Measurements from ENCODE around the gene LRMDA.

LRMDA gene

DNA sequence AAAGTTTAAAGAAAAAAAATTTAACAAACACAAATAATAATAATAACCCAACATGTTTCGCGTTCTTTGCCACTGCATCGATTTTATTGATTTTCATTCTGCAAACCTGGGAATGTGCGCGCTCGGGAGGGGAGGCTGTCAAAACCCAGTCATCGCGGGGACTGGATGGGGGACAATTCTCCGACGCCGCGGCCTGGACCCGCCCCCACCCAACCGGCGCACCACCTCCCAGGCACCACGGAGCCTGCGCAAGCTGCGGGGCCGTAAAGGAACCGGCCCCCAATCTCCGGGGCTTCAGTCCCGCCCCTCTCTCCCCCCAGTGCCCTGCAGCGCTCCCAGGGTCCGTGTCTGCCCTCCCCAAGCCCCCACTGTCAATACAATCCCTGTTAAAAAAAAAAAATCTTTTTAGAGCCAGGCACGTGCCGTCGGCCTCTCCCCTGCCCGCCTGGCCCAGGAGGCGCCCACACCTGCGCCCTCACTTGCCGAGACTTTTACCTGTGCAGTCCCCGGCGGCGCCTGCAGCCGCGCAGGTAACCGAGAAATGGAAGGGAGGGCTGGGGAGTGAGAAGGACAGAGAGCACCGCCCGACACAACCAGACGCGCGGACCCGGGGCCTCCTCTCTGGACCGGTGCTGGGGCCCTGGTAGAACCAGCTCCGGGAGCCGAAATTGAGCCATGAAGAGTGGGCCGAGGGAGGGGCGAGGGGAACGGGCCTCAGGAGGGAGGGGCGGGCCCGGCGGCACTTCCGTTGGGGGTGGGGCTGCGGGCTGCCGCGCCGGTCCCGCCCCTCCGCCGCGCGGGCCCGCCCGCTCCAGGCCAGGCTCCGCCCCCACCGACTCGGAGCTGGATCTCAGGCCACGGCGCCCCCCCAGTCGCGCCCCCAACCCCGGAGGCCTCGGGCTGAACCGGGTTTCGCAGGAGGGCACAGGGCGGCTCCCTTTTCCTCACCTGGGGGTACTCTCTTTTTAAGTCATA lies 22.2 kb upstream of the LRMDA start (continued):
- TF ChIP-seq, protein P1, sequence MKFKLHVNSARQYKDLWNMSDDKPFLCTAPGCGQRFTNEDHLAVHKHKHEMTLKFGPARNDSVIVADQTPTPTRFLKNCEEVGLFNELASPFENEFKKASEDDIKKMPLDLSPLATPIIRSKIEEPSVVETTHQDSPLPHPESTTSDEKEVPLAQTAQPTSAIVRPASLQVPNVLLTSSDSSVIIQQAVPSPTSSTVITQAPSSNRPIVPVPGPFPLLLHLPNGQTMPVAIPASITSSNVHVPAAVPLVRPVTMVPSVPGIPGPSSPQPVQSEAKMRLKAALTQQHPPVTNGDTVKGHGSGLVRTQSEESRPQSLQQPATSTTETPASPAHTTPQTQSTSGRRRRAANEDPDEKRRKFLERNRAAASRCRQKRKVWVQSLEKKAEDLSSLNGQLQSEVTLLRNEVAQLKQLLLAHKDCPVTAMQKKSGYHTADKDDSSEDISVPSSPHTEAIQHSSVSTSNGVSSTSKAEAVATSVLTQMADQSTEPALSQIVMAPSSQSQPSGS (tag by site-specific recombination; IDR thresholded peaks at IDR 0.05; ENCODE audit: low read depth), result no peak
- TF ChIP-seq ZBTB21 (tag by site-specific recombination; IDR thresholded peaks at IDR 0.05), result no peak
- no peak for TF ChIP-seq ZNF155 (tag by site-specific recombination; IDR thresholded peaks at IDR 0.05)
- TF ChIP-seq SALL2 (tag by site-specific recombination; IDR thresholded peaks at IDR 0.05; ENCODE audit: borderline replicate concordance), result no peak
- TF ChIP-seq, protein P2, sequence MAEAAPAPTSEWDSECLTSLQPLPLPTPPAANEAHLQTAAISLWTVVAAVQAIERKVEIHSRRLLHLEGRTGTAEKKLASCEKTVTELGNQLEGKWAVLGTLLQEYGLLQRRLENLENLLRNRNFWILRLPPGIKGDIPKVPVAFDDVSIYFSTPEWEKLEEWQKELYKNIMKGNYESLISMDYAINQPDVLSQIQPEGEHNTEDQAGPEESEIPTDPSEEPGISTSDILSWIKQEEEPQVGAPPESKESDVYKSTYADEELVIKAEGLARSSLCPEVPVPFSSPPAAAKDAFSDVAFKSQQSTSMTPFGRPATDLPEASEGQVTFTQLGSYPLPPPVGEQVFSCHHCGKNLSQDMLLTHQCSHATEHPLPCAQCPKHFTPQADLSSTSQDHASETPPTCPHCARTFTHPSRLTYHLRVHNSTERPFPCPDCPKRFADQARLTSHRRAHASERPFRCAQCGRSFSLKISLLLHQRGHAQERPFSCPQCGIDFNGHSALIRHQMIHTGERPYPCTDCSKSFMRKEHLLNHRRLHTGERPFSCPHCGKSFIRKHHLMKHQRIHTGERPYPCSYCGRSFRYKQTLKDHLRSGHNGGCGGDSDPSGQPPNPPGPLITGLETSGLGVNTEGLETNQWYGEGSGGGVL (tag by site-specific recombination; IDR thresholded peaks at IDR 0.05), result no peak
- no peak for TF ChIP-seq ZNF133 (tag by site-specific recombination; IDR thresholded peaks at IDR 0.05)
- TF ChIP-seq ZNF311 (tag by site-specific recombination; IDR thresholded peaks at IDR 0.05; ENCODE audit: borderline replicate concordance), result no peak
- no peak for TF ChIP-seq ZNF658 (tag by site-specific recombination; IDR thresholded peaks at IDR 0.05)
- TF ChIP-seq, protein P3, sequence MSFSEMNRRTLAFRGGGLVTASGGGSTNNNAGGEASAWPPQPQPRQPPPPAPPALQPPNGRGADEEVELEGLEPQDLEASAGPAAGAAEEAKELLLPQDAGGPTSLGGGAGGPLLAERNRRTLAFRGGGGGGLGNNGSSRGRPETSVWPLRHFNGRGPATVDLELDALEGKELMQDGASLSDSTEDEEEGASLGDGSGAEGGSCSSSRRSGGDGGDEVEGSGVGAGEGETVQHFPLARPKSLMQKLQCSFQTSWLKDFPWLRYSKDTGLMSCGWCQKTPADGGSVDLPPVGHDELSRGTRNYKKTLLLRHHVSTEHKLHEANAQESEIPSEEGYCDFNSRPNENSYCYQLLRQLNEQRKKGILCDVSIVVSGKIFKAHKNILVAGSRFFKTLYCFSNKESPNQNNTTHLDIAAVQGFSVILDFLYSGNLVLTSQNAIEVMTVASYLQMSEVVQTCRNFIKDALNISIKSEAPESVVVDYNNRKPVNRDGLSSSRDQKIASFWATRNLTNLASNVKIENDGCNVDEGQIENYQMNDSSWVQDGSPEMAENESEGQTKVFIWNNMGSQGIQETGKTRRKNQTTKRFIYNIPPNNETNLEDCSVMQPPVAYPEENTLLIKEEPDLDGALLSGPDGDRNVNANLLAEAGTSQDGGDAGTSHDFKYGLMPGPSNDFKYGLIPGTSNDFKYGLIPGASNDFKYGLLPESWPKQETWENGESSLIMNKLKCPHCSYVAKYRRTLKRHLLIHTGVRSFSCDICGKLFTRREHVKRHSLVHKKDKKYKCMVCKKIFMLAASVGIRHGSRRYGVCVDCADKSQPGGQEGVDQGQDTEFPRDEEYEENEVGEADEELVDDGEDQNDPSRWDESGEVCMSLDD (tag by site-specific recombination; IDR thresholded peaks at IDR 0.05), result 0 out of 2 replicates have a peak, but pooled peaks have one; percentile 19
- no peak for TF ChIP-seq ZNF426 (tag by site-specific recombination; IDR thresholded peaks at IDR 0.05)
- TF ChIP-seq ZNF292 (tag by site-specific recombination; IDR thresholded peaks at IDR 0.05; ENCODE audit: borderline replicate concordance, low read depth), result no peak
- TF ChIP-seq ZNF433 (tag by site-specific recombination; IDR thresholded peaks at IDR 0.05; ENCODE audit: low read depth), result no peak
- TF ChIP-seq ZNF785 (tag by site-specific recombination; IDR thresholded peaks at IDR 0.05), result no peak
- TF ChIP-seq, protein P4, sequence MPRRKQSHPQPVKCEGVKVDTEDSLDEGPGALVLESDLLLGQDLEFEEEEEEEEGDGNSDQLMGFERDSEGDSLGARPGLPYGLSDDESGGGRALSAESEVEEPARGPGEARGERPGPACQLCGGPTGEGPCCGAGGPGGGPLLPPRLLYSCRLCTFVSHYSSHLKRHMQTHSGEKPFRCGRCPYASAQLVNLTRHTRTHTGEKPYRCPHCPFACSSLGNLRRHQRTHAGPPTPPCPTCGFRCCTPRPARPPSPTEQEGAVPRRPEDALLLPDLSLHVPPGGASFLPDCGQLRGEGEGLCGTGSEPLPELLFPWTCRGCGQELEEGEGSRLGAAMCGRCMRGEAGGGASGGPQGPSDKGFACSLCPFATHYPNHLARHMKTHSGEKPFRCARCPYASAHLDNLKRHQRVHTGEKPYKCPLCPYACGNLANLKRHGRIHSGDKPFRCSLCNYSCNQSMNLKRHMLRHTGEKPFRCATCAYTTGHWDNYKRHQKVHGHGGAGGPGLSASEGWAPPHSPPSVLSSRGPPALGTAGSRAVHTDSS (tag by site-specific recombination; IDR thresholded peaks at IDR 0.05), result no peak
- no peak for TF ChIP-seq ZNF175 (tag by site-specific recombination; IDR thresholded peaks at IDR 0.05)
- TF ChIP-seq SCRT2 (tag by site-specific recombination; IDR thresholded peaks at IDR 0.05), result no peak
- TF ChIP-seq ZNF341 (tag by site-specific recombination; IDR thresholded peaks at IDR 0.05; ENCODE audit: low read depth), result peak; percentile 43; the same call in 1 of the 2 replicates
- no peak for TF ChIP-seq ZNF529 (tag by site-specific recombination; IDR thresholded peaks at IDR 0.05; ENCODE audit: insufficient replicate concordance)
- TF ChIP-seq SETDB1 (IDR thresholded peaks at IDR 0.05; ENCODE audit: insufficient read length, low read length), result no peak
- TF ChIP-seq, protein P5, sequence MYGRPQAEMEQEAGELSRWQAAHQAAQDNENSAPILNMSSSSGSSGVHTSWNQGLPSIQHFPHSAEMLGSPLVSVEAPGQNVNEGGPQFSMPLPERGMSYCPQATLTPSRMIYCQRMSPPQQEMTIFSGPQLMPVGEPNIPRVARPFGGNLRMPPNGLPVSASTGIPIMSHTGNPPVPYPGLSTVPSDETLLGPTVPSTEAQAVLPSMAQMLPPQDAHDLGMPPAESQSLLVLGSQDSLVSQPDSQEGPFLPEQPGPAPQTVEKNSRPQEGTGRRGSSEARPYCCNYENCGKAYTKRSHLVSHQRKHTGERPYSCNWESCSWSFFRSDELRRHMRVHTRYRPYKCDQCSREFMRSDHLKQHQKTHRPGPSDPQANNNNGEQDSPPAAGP (tag by site-specific recombination; IDR thresholded peaks at IDR 0.05), result peak; percentile 73; the same call in 1 of the 2 replicates
- TF ChIP-seq KLF1 (tag by site-specific recombination; IDR thresholded peaks at IDR 0.05), result peak; percentile 52
- TF ChIP-seq ZBTB7A (tag by site-specific recombination; IDR thresholded peaks at IDR 0.05; ENCODE audit: low read depth), result no peak
- no peak for TF ChIP-seq ZNF391 (tag by site-specific recombination; IDR thresholded peaks at IDR 0.05; ENCODE audit: borderline replicate concordance, low read depth)
- TF ChIP-seq RBAK (tag by site-specific recombination; IDR thresholded peaks at IDR 0.05), result no peak
- no peak for TF ChIP-seq ZNF660 (tag by site-specific recombination; IDR thresholded peaks at IDR 0.05)
- TF ChIP-seq ZNF114 (tag by site-specific recombination; IDR thresholded peaks at IDR 0.05), result no peak
- TF ChIP-seq ZFHX2 (tag by site-specific recombination; conservative IDR thresholded peaks at IDR 0.05), result peak; percentile 55
- no peak for TF ChIP-seq ZNF629 (tag by site-specific recombination; IDR thresholded peaks at IDR 0.05)
- TF ChIP-seq, protein P6, sequence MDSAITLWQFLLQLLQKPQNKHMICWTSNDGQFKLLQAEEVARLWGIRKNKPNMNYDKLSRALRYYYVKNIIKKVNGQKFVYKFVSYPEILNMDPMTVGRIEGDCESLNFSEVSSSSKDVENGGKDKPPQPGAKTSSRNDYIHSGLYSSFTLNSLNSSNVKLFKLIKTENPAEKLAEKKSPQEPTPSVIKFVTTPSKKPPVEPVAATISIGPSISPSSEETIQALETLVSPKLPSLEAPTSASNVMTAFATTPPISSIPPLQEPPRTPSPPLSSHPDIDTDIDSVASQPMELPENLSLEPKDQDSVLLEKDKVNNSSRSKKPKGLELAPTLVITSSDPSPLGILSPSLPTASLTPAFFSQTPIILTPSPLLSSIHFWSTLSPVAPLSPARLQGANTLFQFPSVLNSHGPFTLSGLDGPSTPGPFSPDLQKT (IDR thresholded peaks at IDR 0.05; ENCODE audit: borderline replicate concordance, low read depth, low read length), result no peak; the same call in 1 of the 2 replicates
- no peak for TF ChIP-seq ZFP69B (tag by site-specific recombination; IDR thresholded peaks at IDR 0.05)
